ENCODE data around the gene FAS.

DNA sequence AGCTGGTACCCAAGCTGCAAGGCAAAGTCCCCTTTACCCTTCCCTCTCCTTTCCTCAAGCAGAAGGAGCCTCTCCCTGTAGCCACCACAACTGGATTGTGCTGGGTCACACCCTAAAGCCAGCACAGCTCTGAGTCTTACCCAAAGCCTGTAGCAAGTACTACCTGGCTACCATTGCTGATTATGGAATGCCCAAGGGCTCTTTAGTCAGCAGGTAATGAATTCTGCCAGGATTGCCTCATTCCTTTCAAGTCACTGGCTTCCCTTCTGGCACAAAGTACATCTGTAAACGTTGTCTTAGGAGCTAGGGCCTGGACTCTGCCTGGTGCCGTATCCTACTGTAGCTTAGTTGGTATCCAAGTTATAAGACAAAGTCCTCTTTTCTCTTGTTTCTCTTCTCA is 52.0 kb downstream of the FAS start:
- TF ChIP-seq, protein P1, sequence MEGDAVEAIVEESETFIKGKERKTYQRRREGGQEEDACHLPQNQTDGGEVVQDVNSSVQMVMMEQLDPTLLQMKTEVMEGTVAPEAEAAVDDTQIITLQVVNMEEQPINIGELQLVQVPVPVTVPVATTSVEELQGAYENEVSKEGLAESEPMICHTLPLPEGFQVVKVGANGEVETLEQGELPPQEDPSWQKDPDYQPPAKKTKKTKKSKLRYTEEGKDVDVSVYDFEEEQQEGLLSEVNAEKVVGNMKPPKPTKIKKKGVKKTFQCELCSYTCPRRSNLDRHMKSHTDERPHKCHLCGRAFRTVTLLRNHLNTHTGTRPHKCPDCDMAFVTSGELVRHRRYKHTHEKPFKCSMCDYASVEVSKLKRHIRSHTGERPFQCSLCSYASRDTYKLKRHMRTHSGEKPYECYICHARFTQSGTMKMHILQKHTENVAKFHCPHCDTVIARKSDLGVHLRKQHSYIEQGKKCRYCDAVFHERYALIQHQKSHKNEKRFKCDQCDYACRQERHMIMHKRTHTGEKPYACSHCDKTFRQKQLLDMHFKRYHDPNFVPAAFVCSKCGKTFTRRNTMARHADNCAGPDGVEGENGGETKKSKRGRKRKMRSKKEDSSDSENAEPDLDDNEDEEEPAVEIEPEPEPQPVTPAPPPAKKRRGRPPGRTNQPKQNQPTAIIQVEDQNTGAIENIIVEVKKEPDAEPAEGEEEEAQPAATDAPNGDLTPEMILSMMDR (IDR thresholded peaks at IDR 0.05): no peak
- TF ChIP-seq POLR2A (IDR thresholded peaks at IDR 0.05) (no peak), POLR2AphosphoS5 (IDR thresholded peaks at IDR 0.05) (no peak), EP300 (IDR thresholded peaks at IDR 0.05; ENCODE audit: low read depth) (no peak)

Measured in transverse colon (tissue), 4 donors.